Left lobe of liver (tissue), 2 donors: Measurements from ENCODE around the gene C20orf173. TPM values are rescaled to one million over a fixed set of nuclear protein-coding genes. Genes with fewer than 3 reads are reported as not detected.

Experiments used
- ATAC-seq: fragments of 200-7000 bp; cut with Tn5 transposase; one replicate; pipeline ENCODE4 v1.9.1; 2020; ENCODE audit warnings: mild to moderate bottlenecking, moderate library complexity
- DNase-seq: peaks from one replicate; pipeline ENCODE4 v3.0.0-alpha.2; 2020; ENCODE audit warnings: low spot score
- total RNA-seq: library from RNA; stranded (reverse); gene quantifications from one replicate; pipeline ENCODE4 v1.2.1, GENCODE V29; 2021
- donor health status: DM: no; HTN: no; CAD: no; lungs with moderate emphysema.
- donor health status: DM: no; HTN: yes; CAD: no.

C20orf173 gene
- total RNA-seq, 1 donor from 2014 or later: not detected

GRCh38 chr20:35508493-35509218, 20.8 kb downstream of the C20orf173 start:
- no peak for ATAC-seq
- DNase-seq: no peak

GRCh38 chr20:35506872-35507638, 22.4 kb downstream of the C20orf173 start:
- no peak for ATAC-seq
- DNase-seq: no peak

- ATAC-seq: no peak
- DNase-seq: no peak
Measured at GRCh38 chr20:35506179-35506578, 23.3 kb downstream of the C20orf173 start.

- DNase-seq (no peak), ATAC-seq (no peak)
Measured at GRCh38 chr20:35504751-35505150, 24.7 kb downstream of the C20orf173 start.

- DNase-seq (no peak), ATAC-seq (no peak)
Measured at GRCh38 chr20:35503841-35504561, 25.5 kb downstream of the C20orf173 start.

GRCh38 chr20:35503281-35503680, 26.2 kb downstream of the C20orf173 start:
- ATAC-seq (no peak), DNase-seq (no peak)

GRCh38 chr20:35502352-35502751, 27.1 kb downstream of the C20orf173 start:
- DNase-seq: no peak
- no peak for ATAC-seq

- DNase-seq: no peak
- no peak for ATAC-seq
Measured at GRCh38 chr20:35499271-35499670, 30.2 kb downstream of the C20orf173 start.

GRCh38 chr20:35497780-35498189, 31.7 kb downstream of the C20orf173 start:
- ATAC-seq (peak; percentile 18), DNase-seq (no peak)

- ATAC-seq: no peak
Measured at GRCh38 chr20:35497320-35497719, 32.1 kb downstream of the C20orf173 start.

GRCh38 chr20:35496481-35496880, 33.0 kb downstream of the C20orf173 start:
- ATAC-seq (no peak), DNase-seq (no peak)

More at GRCh38 chr20:35497320-35497719, 32.1 kb downstream of the C20orf173 start:
- DNase-seq: no peak

GRCh38 chr20:35492352-35492751, 37.1 kb downstream of the C20orf173 start:
- DNase-seq: no peak
- ATAC-seq: no peak

- DNase-seq (no peak), ATAC-seq (no peak)
Measured at GRCh38 chr20:35491823-35492222, 37.6 kb downstream of the C20orf173 start.

GRCh38 chr20:35490736-35491181, 38.7 kb downstream of the C20orf173 start:
- ATAC-seq (peak; percentile 62), DNase-seq (no peak)

- ATAC-seq (no peak), DNase-seq (no peak)
Measured at GRCh38 chr20:35489717-35490116, 39.7 kb downstream of the C20orf173 start.

- DNase-seq (no peak), ATAC-seq (no peak)
Measured at GRCh38 chr20:35487479-35487878, 42.0 kb downstream of the C20orf173 start.

- ATAC-seq (no peak), DNase-seq (no peak)
Measured at GRCh38 chr20:35479798-35480197, 49.7 kb downstream of the C20orf173 start.

- ATAC-seq: no peak
- no peak for DNase-seq
Measured at GRCh38 chr20:35478804-35479472, 50.5 kb downstream of the C20orf173 start.
